GM11168 (cell line): ENCODE results near the gene CNIH3.

Experiments used
- in situ Hi-C: fragments of 300-500 bp; cut with MboI; formaldehyde crosslinking; loops from one replicate; pipeline ENCODE4 v1.12.0; 2022; ENCODE audit warnings: low sequenced_read_pairs; ENCODE audit not compliant: unreplicated experiment

CNIH3 gene

DNA sequence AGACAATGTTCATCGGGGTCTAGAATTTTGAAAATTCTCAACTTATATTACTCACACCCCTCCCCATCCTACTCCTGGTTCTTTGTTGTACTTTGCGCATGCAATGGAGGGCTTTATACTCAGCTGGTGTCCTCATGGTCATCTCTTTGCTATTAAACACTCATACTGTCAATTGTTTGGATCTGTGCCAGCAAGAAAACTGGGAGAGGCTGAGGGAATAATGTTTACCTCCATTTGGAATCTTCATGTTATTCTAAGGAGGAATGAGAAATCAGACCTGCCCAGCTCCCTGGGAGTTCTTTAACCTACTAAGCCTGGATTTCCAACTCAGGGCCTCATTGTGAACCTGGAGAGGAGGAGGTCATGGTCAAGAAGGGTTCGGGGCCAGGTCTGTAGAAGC lies 169.5 kb downstream of the CNIH3 start:
- in situ Hi-C loops = no loop called here

GRCh38 chr1:224786533-224787250 lies 170.6 kb downstream of the CNIH3 start:
- in situ Hi-C loops = no loop called here

GRCh38 chr1:224789311-224789710 lies 173.2 kb downstream of the CNIH3 start:
- in situ Hi-C loops = no loop called here
